Hepatocyte (in vitro differentiated cells): ENCODE measurements around the gene STIMATE. TPM values are rescaled to one million over a fixed set of nuclear protein-coding genes. Genes with fewer than 3 reads are reported as not detected.

Experiments
- DNase-seq: peaks from one replicate; pipeline ENCODE4 v3.0.0-alpha.2; 2016; ENCODE audit warnings: low spot score
- H2AFZ ChIP-seq: fragments of 200-600 bp; sonication (generic); 2 replicates; pipeline ENCODE4 v1.6.0; 2016; ENCODE audit warnings: antibody characterized with exemption, mild to moderate bottlenecking
- H3K27ac ChIP-seq: fragments of 200-600 bp; sonication (generic); 2 replicates; pipeline ENCODE4 v1.5.1; 2016; ENCODE audit warnings: mild to moderate bottlenecking
- H3K27me3 ChIP-seq: fragments of 200-600 bp; sonication (generic); 2 replicates; pipeline ENCODE4 v1.6.1; 2016
- H3K36me3 ChIP-seq: fragments of 200-600 bp; sonication (generic); replicated peaks from 2 replicates; pipeline ENCODE4 v1.5.1; 2016; ENCODE audit warnings: low read depth; ENCODE audit not compliant: insufficient read depth
- H3K4me1 ChIP-seq: fragments of 200-600 bp; sonication (generic); 2 replicates; pipeline ENCODE4 v1.5.1; 2016; ENCODE audit warnings: mild to moderate bottlenecking, moderate library complexity; ENCODE audit not compliant: insufficient read depth
- H3K4me2 ChIP-seq: fragments of 200-600 bp; sonication (generic); 2 replicates; pipeline ENCODE4 v1.6.0; 2016
- H3K4me3 ChIP-seq: fragments of 200-600 bp; sonication (generic); 2 replicates; pipeline ENCODE4 v1.5.1; 2016; ENCODE audit warnings: mild to moderate bottlenecking
- H3K79me2 ChIP-seq: fragments of 200-600 bp; sonication (generic); 2 replicates; pipeline ENCODE4 v1.6.0; 2017; ENCODE audit warnings: mild to moderate bottlenecking
- H3K9me2 ChIP-seq: fragments of 200-600 bp; sonication (generic); replicated peaks from 2 replicates; pipeline ENCODE4 v1.6.0; 2017; ENCODE audit warnings: mild to moderate bottlenecking; ENCODE audit not compliant: insufficient read depth
- H3K9me3 ChIP-seq: fragments of 200-600 bp; sonication (generic); 2 replicates; pipeline ENCODE4 v1.5.1; 2016; ENCODE audit warnings: low read depth, mild to moderate bottlenecking
- H4K20me1 ChIP-seq: fragments of 200-600 bp; sonication (generic); 2 replicates; pipeline ENCODE4 v1.6.0; 2016; ENCODE audit warnings: mild to moderate bottlenecking; ENCODE audit not compliant: insufficient read depth, poor library complexity, severe bottlenecking
- EZH2 ChIP-seq: fragments of 200-600 bp; sonication (generic); IDR thresholded peaks from 2 replicates; pipeline ENCODE4 v1.6.1; 2016; ENCODE audit warnings: antibody characterized with exemption, mild to moderate bottlenecking, borderline replicate concordance
- EZH2phosphoT487 ChIP-seq: fragments of 200-600 bp; sonication (generic); IDR thresholded peaks from one replicate; pipeline ENCODE4 v1.6.1; 2018; ENCODE audit warnings: antibody characterized with exemption, mild to moderate bottlenecking, low read depth, moderate library complexity; ENCODE audit not compliant: unreplicated experiment, severe bottlenecking
- WGBS: methylation state at CpG from one replicate; pipeline ENCODE4 v1.1.6; 2016; ENCODE audit warnings: low lambda C conversion rate; ENCODE audit errors: missing lambda C conversion rate; 5-methylcytosine and 5-hydroxymethylcytosine counted together
- polyA plus RNA-seq: library from polyadenylated mRNA; unstranded; fragments of >200 nt; fragmentation: Nextera tagmentation; extraction: Ambion mirVana; gene quantifications from 2 replicates; pipeline ENCODE4 v1.2.1, GENCODE V29; 2016
- total RNA-seq: library from RNA; depleted of rRNA; stranded (reverse); fragments of >200 nt; gene quantifications from 2 replicates; pipeline ENCODE4 v1.2.3, GENCODE V29; 2014
- TF ChIP-seq, protein P1 (sequence below): fragments of 200-600 bp; sonication (generic); IDR thresholded peaks from 2 replicates; pipeline ENCODE4 v1.5.1; 2016; ENCODE audit warnings: antibody characterized with exemption, mild to moderate bottlenecking; ENCODE audit not compliant: poor library complexity

Gene STIMATE
- total and polyA plus RNA-seq, 2 experiments from 2014 or later = 14.5 to 20.4 TPM

- H3K36me3 ChIP-seq = peaks cover 4% of the 10 kb centered on the region
- H3K4me2 ChIP-seq = no peak overlapping the region
- H3K9me3 ChIP-seq = no peaks in the 10 kb centered on the region
- H4K20me1 ChIP-seq = no peaks in the 10 kb centered on the region
- H3K9me2 ChIP-seq = no peaks in the 10 kb centered on the region
- no peak for DNase-seq
- no peaks in the 10 kb centered on the region for H3K27me3 ChIP-seq
- H3K4me3 ChIP-seq = no peak overlapping the region
- H3K27ac ChIP-seq = no peak overlapping the region
- WGBS = 97% methylated on average over 5 of the region's 5 CpGs
- H2AFZ ChIP-seq = no peak overlapping the region
- no peak for TF ChIP-seq EZH2
- TF ChIP-seq EZH2phosphoT487 = no peak
- H3K79me2 ChIP-seq = peaks cover 38% of the 10 kb centered on the region
- H3K4me1 ChIP-seq = peaks cover 7% of the 10 kb centered on the region
Observed at GRCh38 chr3:52886049-52886730, 11.2 kb downstream of the STIMATE start.

- TF ChIP-seq EZH2phosphoT487 (no peak), EZH2 (no peak)
- TF ChIP-seq, protein P1, sequence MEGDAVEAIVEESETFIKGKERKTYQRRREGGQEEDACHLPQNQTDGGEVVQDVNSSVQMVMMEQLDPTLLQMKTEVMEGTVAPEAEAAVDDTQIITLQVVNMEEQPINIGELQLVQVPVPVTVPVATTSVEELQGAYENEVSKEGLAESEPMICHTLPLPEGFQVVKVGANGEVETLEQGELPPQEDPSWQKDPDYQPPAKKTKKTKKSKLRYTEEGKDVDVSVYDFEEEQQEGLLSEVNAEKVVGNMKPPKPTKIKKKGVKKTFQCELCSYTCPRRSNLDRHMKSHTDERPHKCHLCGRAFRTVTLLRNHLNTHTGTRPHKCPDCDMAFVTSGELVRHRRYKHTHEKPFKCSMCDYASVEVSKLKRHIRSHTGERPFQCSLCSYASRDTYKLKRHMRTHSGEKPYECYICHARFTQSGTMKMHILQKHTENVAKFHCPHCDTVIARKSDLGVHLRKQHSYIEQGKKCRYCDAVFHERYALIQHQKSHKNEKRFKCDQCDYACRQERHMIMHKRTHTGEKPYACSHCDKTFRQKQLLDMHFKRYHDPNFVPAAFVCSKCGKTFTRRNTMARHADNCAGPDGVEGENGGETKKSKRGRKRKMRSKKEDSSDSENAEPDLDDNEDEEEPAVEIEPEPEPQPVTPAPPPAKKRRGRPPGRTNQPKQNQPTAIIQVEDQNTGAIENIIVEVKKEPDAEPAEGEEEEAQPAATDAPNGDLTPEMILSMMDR = no peak
- no peak overlapping the region for H3K4me3 ChIP-seq
- H2AFZ ChIP-seq = no peak overlapping the region
- H3K4me1 ChIP-seq = no peaks in the 10 kb centered on the region
- no peaks in the 10 kb centered on the region for H4K20me1 ChIP-seq
- H3K4me2 ChIP-seq = no peak overlapping the region
- no peak for DNase-seq
- H3K36me3 ChIP-seq = peaks cover 4% of the 10 kb centered on the region
- H3K9me3 ChIP-seq = no peaks in the 10 kb centered on the region
- no peak overlapping the region for H3K27ac ChIP-seq
- H3K79me2 ChIP-seq = peaks cover 11% of the 10 kb centered on the region
- 95% methylated on average over 4 of the region's 4 CpGs for WGBS
- H3K27me3 ChIP-seq = no peaks in the 10 kb centered on the region
- H3K9me2 ChIP-seq = no peaks in the 10 kb centered on the region
Observed at GRCh38 chr3:52882377-52882776, 15.0 kb downstream of the STIMATE start.

DNA sequence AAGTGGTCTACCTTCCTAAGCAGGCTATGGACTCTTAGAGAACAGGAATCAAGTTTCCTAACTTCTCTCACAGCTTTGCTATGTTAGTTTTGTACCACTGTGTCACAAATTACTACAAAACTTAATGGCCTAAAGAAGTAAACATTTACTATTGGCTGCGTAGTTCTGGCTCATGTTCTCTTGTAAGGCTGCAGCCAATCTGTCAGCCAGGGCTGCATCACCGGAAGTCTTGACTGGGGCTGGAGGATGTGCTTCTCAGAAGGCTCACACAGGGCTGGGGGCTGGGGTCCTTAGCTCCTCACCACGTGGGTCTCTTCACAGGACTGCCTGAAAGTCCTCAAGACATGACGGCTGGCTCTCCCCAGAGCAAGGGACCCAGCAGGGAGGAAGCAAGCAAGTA, 15.5 kb downstream of the STIMATE start:
- Histone ChIP-seq H3K4me1 (no peaks in the 10 kb centered on the region), H3K4me3 (no peak overlapping the region), H3K9me3 (no peaks in the 10 kb centered on the region), H3K36me3 (peaks cover 4% of the 10 kb centered on the region), H3K27me3 (no peaks in the 10 kb centered on the region), H3K27ac (no peak overlapping the region), H3K9me2 (no peaks in the 10 kb centered on the region), H3K79me2 (peaks cover 8% of the 10 kb centered on the region), H4K20me1 (no peaks in the 10 kb centered on the region), H3K4me2 (no peak overlapping the region), H2AFZ (no peak overlapping the region)
- DNase-seq = no peak
- TF ChIP-seq EZH2 (no peak), EZH2phosphoT487 (no peak)
- TF ChIP-seq, protein P1 = no peak
- 65% methylated on average over 4 of the region's 4 CpGs for WGBS

- Histone ChIP-seq H3K36me3 (peaks cover 4% of the 10 kb centered on the region), H3K27me3 (no peaks in the 10 kb centered on the region), H4K20me1 (no peaks in the 10 kb centered on the region), H2AFZ (no peak overlapping the region), H3K79me2 (peaks cover 11% of the 10 kb centered on the region), H3K4me1 (no peaks in the 10 kb centered on the region), H3K27ac (no peak overlapping the region), H3K9me2 (no peaks in the 10 kb centered on the region), H3K4me2 (no peak overlapping the region), H3K4me3 (no peak overlapping the region), H3K9me3 (no peaks in the 10 kb centered on the region)
- WGBS = 89% methylated on average over 3 of the region's 3 CpGs
- DNase-seq = no peak
- no peak for TF ChIP-seq EZH2phosphoT487
- TF ChIP-seq, protein P1 = no peak
- no peak for TF ChIP-seq EZH2
Observed at GRCh38 chr3:52880474-52880873, 16.9 kb downstream of the STIMATE start.
